Gastroesophageal sphincter (tissue), 4 donors: ENCODE results near the gene ZNF579. TPM values are rescaled to one million over a fixed set of nuclear protein-coding genes. Genes with fewer than 3 reads are reported as not detected.
"Not testable (repeated sequence)": the region's sequence is repeated elsewhere in the genome, so short reads cannot be mapped to it uniquely, and the experiment has no call there.

Experiments
- ATAC-seq: fragments of 150-250 bp; one replicate; pipeline ENCODE4 v1.9.1; 2016; ENCODE audit warnings: mild to moderate bottlenecking, moderate library complexity
- H3K27ac ChIP-seq, 4 donors: fragments of 200-600 bp; sonication (generic) in 3 of 4; 1 replicate in 3 of 4; 2 replicates in 1 of 4; pipeline ENCODE4 v1.5.1; 2016 to 2019
- H3K27me3 ChIP-seq: fragments of 200-600 bp; sonication (generic); one replicate; pipeline ENCODE4 v1.5.1; 2019
- H3K36me3 ChIP-seq, 2 donors: fragments of 200-600 bp; sonication (generic); one replicate each; pipeline ENCODE4 v1.5.1; 2019; ENCODE audit warnings: control low read depth in 1 of 2
- H3K4me1 ChIP-seq, 3 donors: fragments of 200-600 bp; sonication (generic); 1 replicate in 2 of 3; 2 replicates in 1 of 3; pipeline ENCODE4 v1.5.1; 2016 to 2019; ENCODE audit warnings: control low read depth in 2 of 3
- H3K4me3 ChIP-seq, 2 donors: fragments of 200-600 bp; sonication (generic); one replicate each; pipeline ENCODE4 v1.5.1; 2019; ENCODE audit warnings: mild to moderate bottlenecking in 1 of 2, moderate library complexity in 1 of 2
- H3K9me3 ChIP-seq, 3 donors: fragments of 200-600 bp; sonication (generic); one replicate each; pipeline ENCODE4 v1.5.1; 2017 to 2019; ENCODE audit warnings: control low read depth in 2 of 3
- EP300 ChIP-seq: sonication (generic); formaldehyde crosslinking; IDR thresholded peaks from one replicate; pipeline ENCODE4 v1.6.1; 2017; ENCODE audit warnings: antibody characterized with exemption, mild to moderate bottlenecking
- POLR2A ChIP-seq, 2 donors: fragments of 450-650 bp; IDR thresholded peaks; one replicate each; pipeline ENCODE4 v1.6.1; 2017; ENCODE audit warnings: antibody characterized with exemption in 2 of 2, mild to moderate bottlenecking in 2 of 2, moderate library complexity in 1 of 2
- POLR2AphosphoS5 ChIP-seq: sonication (generic); formaldehyde crosslinking; IDR thresholded peaks from one replicate; pipeline ENCODE4 v1.6.1; 2017; ENCODE audit warnings: antibody characterized with exemption
- WGBS, 2 donors: methylation state at CpG; one replicate each; pipeline ENCODE4 v1.1.5; 2018; ENCODE audit warnings: low coverage in 1 of 2; 5-methylcytosine and 5-hydroxymethylcytosine counted together
- total RNA-seq, 4 donors: library from RNA; depleted of rRNA; stranded (reverse); fragments of >200 nt; gene quantifications; one replicate each; pipeline ENCODE4 v1.1.0, GENCODE V29; 2016
- TF ChIP-seq, protein P1 (sequence below), 4 experiments: fragments of 200-600 bp in 2 of 4; fragments of 450-650 bp in 2 of 4; sonication (generic) in 1 of 4; IDR thresholded peaks; one replicate each; pipeline ENCODE4 v1.5.1; 2017 to 2019; ENCODE audit warnings: antibody characterized with exemption in 4 of 4, mild to moderate bottlenecking in 2 of 4, moderate library complexity in 2 of 4

Gene ZNF579
- total RNA-seq, 4 donors from 2014 or later, result 2.8 to 6.9 (median 3.9) TPM

DNA sequence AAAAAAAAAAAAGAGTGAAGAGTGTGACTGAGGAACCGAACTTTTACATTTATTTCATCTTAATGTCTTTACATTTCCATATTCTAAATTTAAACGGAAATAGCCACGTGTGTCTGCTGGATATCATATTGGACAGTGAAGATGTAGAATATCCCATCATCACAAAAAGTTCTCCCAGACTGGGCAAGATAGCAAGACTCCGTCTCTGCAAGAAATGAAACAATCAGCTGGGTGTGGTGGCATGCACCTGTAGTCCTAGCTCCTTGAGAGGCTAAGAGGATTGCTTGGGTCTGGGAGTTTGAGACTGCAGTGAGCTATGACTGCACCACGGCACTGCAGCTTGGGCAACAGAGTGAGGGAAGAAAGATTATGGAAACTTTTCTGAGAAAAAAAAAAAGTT lies 3.9 kb downstream of the ZNF579 start:
- ATAC-seq, result no peak
- H3K4me3 ChIP-seq, result no peak overlapping the region
- no peaks in the 10 kb centered on the region for H3K9me3 ChIP-seq
- H3K4me1 ChIP-seq, result peaks cover 0 to 25% (median 8%) of the 10 kb centered on the region in 3 donors
- H3K27me3 ChIP-seq, result no peaks in the 10 kb centered on the region
- no peak overlapping the region for H3K27ac ChIP-seq
- H3K36me3 ChIP-seq, result peaks cover 0 to 29% of the 10 kb centered on the region in 2 donors
- WGBS, 2 donors, result 80 to 89% methylated on average over 5 of the region's 5 CpGs
- TF ChIP-seq POLR2AphosphoS5 (no peak), POLR2A (IDR thresholded peaks at IDR 0.05) (no peak), EP300 (no peak)
- TF ChIP-seq, protein P1, sequence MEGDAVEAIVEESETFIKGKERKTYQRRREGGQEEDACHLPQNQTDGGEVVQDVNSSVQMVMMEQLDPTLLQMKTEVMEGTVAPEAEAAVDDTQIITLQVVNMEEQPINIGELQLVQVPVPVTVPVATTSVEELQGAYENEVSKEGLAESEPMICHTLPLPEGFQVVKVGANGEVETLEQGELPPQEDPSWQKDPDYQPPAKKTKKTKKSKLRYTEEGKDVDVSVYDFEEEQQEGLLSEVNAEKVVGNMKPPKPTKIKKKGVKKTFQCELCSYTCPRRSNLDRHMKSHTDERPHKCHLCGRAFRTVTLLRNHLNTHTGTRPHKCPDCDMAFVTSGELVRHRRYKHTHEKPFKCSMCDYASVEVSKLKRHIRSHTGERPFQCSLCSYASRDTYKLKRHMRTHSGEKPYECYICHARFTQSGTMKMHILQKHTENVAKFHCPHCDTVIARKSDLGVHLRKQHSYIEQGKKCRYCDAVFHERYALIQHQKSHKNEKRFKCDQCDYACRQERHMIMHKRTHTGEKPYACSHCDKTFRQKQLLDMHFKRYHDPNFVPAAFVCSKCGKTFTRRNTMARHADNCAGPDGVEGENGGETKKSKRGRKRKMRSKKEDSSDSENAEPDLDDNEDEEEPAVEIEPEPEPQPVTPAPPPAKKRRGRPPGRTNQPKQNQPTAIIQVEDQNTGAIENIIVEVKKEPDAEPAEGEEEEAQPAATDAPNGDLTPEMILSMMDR (IDR thresholded peaks at IDR 0.05), result no peak

DNA sequence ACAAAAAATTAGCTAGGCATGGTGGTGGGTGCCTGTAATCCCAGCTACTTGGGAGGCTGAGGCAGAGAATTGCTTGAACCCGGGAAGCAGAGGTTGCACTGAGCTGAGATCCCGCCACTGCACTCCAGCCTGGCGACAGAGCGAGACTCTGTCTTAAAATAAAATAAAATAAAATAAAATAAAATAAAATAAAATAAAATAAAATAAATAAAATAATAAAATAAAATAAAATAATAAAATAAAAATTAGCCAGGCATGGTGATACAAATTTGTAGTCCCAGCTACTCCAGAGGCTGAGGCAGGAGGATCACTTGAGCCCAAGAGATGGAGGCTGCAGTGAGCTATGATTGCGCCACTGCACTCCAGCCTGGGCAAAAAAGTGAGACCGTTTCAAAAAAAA lies 6.7 kb downstream of the ZNF579 start:
- WGBS, 2 donors, result 87 to 100% methylated on average over 1 to 6 of the region's 6 CpGs
- H3K27me3 ChIP-seq, H3K9me3 ChIP-seq: not testable (repeated sequence)

DNA sequence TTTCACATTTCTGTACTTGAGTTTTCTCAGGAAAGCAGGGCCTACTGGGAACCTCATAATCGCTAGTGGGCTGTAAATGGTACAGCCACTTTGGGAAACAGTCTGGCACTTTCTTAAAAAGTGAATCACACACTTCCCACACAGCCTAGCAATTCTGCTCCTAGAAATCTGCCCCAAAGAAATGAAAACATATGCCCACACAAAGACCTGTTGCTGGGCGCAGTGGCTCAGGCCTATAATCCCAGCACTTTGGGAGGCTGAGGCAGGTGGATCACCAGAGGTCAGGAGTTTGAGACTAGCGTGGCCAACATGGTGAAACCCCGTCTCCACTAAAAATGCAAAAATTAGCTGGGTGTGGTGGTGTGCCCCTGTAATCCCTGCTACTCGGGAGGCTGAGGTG lies 11.2 kb downstream of the ZNF579 start:
- not testable (repeated sequence) for H3K27ac ChIP-seq, ATAC-seq, H3K4me1 ChIP-seq, H3K9me3 ChIP-seq, H3K4me3 ChIP-seq, H3K36me3 ChIP-seq
- 74 to 93% methylated on average over 2 to 3 of the region's 5 CpGs for WGBS, 2 donors
- peaks cover 25% of the 10 kb centered on the region for H3K27me3 ChIP-seq

More for the DNA sequence above, 6.7 kb downstream of the ZNF579 start:
- ATAC-seq, H3K4me3 ChIP-seq, H3K4me1 ChIP-seq, H3K27ac ChIP-seq: not testable (repeated sequence)
- H3K36me3 ChIP-seq, result peaks cover 0 to 23% of the 10 kb centered on the region in 2 donors

DNA sequence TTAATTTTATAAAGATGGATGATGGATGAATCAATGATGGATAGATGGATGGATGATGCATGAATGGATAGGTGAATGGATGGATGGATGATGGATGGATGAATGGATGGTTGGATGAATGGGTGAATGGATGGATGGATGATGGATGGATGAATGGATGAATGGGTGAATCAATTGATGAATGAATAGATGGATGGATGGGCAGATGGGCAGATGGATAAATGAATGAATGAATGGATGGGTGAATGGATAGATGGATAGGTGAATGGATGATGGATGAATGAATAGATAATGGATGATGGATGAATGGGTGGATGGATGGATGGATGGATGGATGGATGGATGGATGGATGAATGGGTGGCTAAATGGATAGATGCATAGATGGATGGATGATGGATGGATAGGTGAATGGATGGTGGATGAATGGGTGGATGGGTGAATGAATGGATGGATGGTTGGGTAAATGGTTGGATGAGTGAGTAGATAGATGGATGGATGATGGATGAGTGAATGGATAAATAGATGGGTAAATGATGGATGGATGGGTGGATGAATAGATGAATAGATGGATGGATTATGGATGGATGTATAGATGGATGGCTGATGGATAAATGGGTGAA lies 12.8 kb downstream of the ZNF579 start:
- H3K9me3 ChIP-seq, result no peaks in the 10 kb centered on the region
- no peak for ATAC-seq

DNA sequence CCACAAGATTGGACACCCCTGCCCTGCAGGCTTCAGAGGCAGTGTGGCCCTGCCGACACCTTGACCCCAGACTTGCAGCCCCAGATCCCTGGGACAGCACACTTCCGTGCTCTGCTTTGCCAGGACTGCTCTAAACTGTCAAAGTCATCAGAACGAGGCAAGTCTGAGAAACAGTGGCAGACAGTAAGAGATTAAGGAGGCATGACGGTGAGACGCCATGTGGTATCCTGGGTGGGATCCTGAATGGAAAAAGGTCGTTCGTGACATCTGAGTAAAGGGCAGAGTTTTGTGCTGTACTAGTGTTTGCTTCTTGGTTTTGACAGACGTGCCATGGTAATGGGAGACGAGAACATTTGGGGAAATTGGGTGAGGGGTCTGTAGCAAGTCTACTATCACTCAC lies 13.8 kb downstream of the ZNF579 start:
- TF ChIP-seq, protein P1 (IDR thresholded peaks at IDR 0.05), result no peak
- TF ChIP-seq EP300 (no peak), POLR2AphosphoS5 (no peak), POLR2A (IDR thresholded peaks at IDR 0.05) (no peak)
- no peak overlapping the region for H3K27ac ChIP-seq
- H3K36me3 ChIP-seq, result no peaks in the 10 kb centered on the region
- WGBS, 2 donors, result 32 to 35% methylated on average over 7 of the region's 9 CpGs
- no peak overlapping the region for H3K4me3 ChIP-seq
- H3K9me3 ChIP-seq, result no peaks in the 10 kb centered on the region
- H3K27me3 ChIP-seq, result peaks cover 31% of the 10 kb centered on the region
- ATAC-seq, result no peak
- peaks cover 0 to 6% (median 0%) of the 10 kb centered on the region in 3 donors for H3K4me1 ChIP-seq

More for the DNA sequence above, 12.8 kb downstream of the ZNF579 start:
- H3K27me3 ChIP-seq, result peaks cover 31% of the 10 kb centered on the region
- TF ChIP-seq EP300, result no peak
- TF ChIP-seq POLR2AphosphoS5, result no peak
- TF ChIP-seq, protein P1 (IDR thresholded peaks at IDR 0.05), result no peak
- TF ChIP-seq POLR2A (IDR thresholded peaks at IDR 0.05), result no peak
- H3K36me3 ChIP-seq, result no peaks in the 10 kb centered on the region
- no peak overlapping the region for H3K27ac ChIP-seq
- no peak overlapping the region for H3K4me3 ChIP-seq
- H3K4me1 ChIP-seq, result peaks cover 0 to 6% (median 0%) of the 10 kb centered on the region in 3 donors

DNA sequence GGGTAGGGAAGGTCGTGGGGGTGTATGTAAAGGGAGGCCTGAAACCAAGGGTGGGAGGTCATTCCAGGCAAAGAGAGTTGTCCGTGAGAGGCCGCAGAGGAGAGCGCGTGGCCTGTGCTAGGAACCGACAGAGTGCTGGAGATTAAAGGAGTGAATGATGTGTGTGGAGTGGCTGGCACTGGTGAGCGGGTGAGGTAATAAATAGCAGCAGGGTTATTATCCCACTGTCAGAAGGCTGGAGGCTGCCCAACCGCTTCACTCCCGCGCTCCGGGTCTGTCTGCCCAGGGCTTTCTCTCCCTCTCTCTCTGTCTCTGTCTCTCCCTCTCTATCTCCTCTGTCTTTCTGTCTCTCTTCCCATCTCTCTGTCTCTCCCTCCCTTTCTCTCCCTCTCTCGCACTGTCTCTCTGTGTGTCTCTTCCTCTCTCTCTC lies 17.4 kb downstream of the ZNF579 start:
- WGBS, 2 donors, result 6 to 37% methylated on average over 12 of the region's 12 CpGs
- peaks cover 50% of the 10 kb centered on the region for H3K27me3 ChIP-seq
- TF ChIP-seq EP300, result no peak
- no peak for TF ChIP-seq POLR2A (IDR thresholded peaks at IDR 0.05)
- TF ChIP-seq, protein P1 (IDR thresholded peaks at IDR 0.05), result no peak
- no peak for TF ChIP-seq POLR2AphosphoS5
- peak; percentile 43 for ATAC-seq
- H3K4me1 ChIP-seq, result peaks cover 0 to 6% (median 0%) of the 10 kb centered on the region in 3 donors
- H3K4me3 ChIP-seq, result no peak overlapping the region
- no peak overlapping the region for H3K27ac ChIP-seq
- H3K36me3 ChIP-seq, result no peaks in the 10 kb centered on the region
- H3K9me3 ChIP-seq, result peaks cover 0 to 7% (median 0%) of the 10 kb centered on the region in 3 donors
